ENCODE data around the gene COL6A3.
A peak's percentile ranks its signal among the peaks of the same experiment; 100 is the strongest.
"Not testable (repeated sequence)": the region's sequence is repeated elsewhere in the genome, so short reads cannot be mapped to it uniquely, and the experiment has no call there.

The COL6A3 gene

DNA sequence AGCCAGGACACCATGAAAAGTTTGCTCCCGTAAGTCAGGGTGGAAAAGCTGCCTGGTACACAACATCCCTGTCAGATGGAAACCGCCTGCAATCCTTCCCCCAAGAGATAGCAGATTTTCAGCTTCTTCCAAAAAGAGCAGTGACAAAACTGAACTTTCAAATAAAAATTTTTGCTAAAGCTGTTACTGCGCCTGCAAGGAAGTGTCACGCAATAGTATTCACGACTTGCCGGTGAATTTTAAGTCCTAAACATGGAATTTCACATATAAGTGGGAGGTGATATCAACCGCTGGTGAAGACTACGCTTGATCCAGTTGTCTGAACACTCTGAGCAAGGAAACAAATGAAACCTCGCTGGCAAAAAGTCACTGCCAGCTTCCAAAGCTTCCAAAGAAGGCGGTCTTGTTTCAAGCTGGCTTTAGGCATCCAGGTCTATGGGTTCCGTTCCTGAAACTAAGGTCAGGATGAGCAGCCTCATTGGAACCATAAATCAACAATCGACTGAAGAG, 2.8 kb downstream of the COL6A3 start:
- Histone ChIP-seq H3K36me3 (ENCODE audit: insufficient read depth, low read length) (no peaks in the 10 kb centered on the region), H3K27ac (ENCODE audit: low read depth, low read length) (peak overlapping the region; percentile 94), H3K9ac (ENCODE audit: low read length) (peak overlapping the region; percentile 93), H3K4me3 (ENCODE audit: low read depth in 1 of 2, low read length in 2 of 2) (peak overlapping the region; percentile 75 to 94), H3K27me3 (ENCODE audit: control insufficient read depth in 1 of 2, insufficient read depth in 2 of 2, low read length in 2 of 2) (no peaks in the 10 kb centered on the region), H3K9me3 (ENCODE audit: low read length) (no peaks in the 10 kb centered on the region), H3K4me1 (ENCODE audit: insufficient read depth, low read length) (peaks cover 29% of the 10 kb centered on the region)

DNA sequence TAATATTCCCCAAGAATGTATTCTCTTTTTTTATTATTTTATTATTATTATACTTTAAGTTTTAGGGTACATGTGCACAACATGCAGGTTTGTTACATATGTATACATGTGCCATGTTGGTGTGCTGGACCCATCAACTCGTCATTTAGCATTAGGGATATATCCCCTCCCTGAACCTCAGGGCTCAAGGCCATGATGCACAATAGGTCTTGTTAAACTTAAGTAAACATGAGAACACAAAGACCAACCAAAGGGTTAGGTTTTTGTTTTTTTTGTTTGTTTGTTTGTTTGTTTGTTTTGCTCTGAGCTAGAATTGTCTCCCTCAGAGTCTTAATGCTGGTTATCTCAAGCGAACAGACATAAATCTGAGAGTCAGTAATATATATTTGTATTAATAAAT, 4.7 kb downstream of the COL6A3 start:
- H3K9ac ChIP-seq (ENCODE audit: low read length); H3K36me3 ChIP-seq (ENCODE audit: insufficient read depth, low read length); H3K27me3 ChIP-seq (ENCODE audit: control insufficient read depth in 1 of 2, insufficient read depth in 2 of 2, low read length in 2 of 2); H3K9me3 ChIP-seq (ENCODE audit: low read length): not testable (repeated sequence)
- Histone ChIP-seq H3K4me3 (ENCODE audit: low read depth in 1 of 2, low read length in 2 of 2) (peak overlapping the region in 1 of 2 donors; percentile 94), H3K4me1 (ENCODE audit: insufficient read depth, low read length) (peaks cover 42% of the 10 kb centered on the region), H3K27ac (ENCODE audit: low read depth, low read length) (peak overlapping the region; percentile 94)

DNA sequence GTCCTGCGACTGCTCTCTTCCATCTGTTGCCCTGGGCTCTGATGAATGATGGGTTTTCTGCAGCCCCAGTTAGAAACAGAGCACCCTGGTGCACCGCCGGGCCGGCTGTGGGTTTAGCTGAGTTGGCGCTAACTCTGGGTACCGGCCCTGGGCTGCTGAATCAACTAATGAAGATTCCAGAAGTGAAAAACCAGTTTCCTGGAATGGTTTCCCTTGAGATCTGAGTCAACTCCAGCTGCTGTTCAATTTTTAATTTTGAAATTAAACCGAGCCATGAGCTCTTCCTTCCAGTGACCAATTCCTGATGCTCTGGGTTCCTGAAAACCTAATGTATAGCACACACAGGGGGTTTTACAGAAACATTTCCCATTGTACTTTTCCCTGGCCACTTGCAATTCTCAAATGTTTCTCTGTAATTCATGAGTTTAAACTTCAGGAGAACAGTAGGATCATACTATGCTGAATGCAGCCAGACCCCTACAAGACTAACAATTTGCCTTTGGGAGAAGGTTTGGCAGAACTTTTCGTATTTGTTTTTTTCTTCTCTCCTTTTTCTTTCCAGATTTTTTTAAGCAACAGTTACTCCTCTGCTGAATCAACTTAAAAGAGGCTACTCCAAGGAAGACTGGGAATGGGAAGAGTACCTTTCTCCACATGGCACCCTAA, 5.5 kb downstream of the COL6A3 start:
- Histone ChIP-seq H3K4me3 (ENCODE audit: low read depth in 1 of 2, low read length in 2 of 2) (peak overlapping the region in 1 of 2 donors; percentile 36), H3K27ac (ENCODE audit: low read depth, low read length) (peak overlapping the region; percentile 25)

DNA sequence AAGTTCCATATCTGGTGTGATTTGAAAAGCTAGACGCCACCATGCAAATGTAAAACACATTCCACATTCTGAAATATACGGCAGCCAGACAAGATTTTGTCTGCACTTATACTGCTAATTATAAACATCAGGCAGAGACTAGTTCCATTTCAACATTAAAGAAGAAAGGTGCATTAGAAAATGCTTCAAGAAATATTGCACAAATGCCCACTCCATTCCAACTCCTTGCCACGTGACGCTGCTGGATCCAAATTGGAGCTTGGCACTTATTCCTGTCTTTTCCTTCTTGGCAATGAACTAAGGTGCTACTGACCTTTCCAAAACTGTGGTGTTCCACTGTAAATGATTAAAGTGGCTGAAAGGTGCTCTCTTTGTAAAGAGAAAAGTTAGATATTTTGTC, 6.3 kb downstream of the COL6A3 start:
- peak overlapping the region in 1 of 2 donors; percentile 36 for H3K4me3 ChIP-seq (ENCODE audit: low read depth in 1 of 2, low read length in 2 of 2)
- H3K27ac ChIP-seq (ENCODE audit: low read depth, low read length), result peak overlapping the region; percentile 25
- no peaks in the 10 kb centered on the region for H3K9me3 ChIP-seq (ENCODE audit: low read length)
- no peaks in the 10 kb centered on the region for H3K36me3 ChIP-seq (ENCODE audit: insufficient read depth, low read length)
- peaks cover 56% of the 10 kb centered on the region for H3K4me1 ChIP-seq (ENCODE audit: insufficient read depth, low read length)
- H3K9ac ChIP-seq (ENCODE audit: low read length), result no peak overlapping the region
- H3K27me3 ChIP-seq (ENCODE audit: control insufficient read depth in 1 of 2, insufficient read depth in 2 of 2, low read length in 2 of 2), result no peaks in the 10 kb centered on the region

More for the DNA sequence above, 5.5 kb downstream of the COL6A3 start:
- Histone ChIP-seq H3K27me3 (ENCODE audit: control insufficient read depth in 1 of 2, insufficient read depth in 2 of 2, low read length in 2 of 2) (no peaks in the 10 kb centered on the region), H3K4me1 (ENCODE audit: insufficient read depth, low read length) (peaks cover 48% of the 10 kb centered on the region), H3K36me3 (ENCODE audit: insufficient read depth, low read length) (no peaks in the 10 kb centered on the region), H3K9me3 (ENCODE audit: low read length) (no peaks in the 10 kb centered on the region), H3K9ac (ENCODE audit: low read length) (peak overlapping the region; percentile 37)

DNA sequence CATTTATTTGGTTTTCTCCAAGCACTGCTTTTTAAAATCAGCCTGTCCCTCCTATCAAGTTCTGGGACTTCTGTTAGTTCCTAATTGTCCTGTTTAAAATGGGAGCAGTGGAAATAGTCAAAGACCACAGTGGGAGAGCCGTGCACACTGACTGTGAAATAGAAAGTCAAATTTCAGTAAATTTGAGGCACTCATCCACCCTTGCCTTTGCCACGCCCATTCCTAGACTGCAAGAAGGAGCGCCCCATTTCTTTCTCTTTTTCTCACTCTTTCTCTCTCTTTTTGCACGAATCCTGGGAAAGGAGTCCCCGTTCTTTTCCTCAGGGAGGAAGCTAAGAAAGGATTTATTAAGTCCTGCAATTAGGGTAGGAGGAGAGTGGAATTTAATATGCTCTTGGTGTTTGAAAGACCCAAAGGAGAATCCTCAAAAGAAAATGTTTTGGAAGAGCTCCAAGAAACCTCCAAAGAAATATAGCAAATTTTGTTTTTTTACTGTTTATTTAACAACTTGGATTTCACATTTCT, 7.5 kb downstream of the COL6A3 start:
- Histone ChIP-seq H3K4me1 (ENCODE audit: insufficient read depth, low read length) (peaks cover 68% of the 10 kb centered on the region), H3K4me3 (ENCODE audit: low read depth in 1 of 2, low read length in 2 of 2) (peak overlapping the region in 1 of 2 donors; percentile 19), H3K9ac (ENCODE audit: low read length) (no peak overlapping the region), H3K36me3 (ENCODE audit: insufficient read depth, low read length) (no peaks in the 10 kb centered on the region), H3K27ac (ENCODE audit: low read depth, low read length) (peak overlapping the region; percentile 55), H3K27me3 (ENCODE audit: control insufficient read depth in 1 of 2, insufficient read depth in 2 of 2, low read length in 2 of 2) (no peaks in the 10 kb centered on the region), H3K9me3 (ENCODE audit: low read length) (no peaks in the 10 kb centered on the region)

DNA sequence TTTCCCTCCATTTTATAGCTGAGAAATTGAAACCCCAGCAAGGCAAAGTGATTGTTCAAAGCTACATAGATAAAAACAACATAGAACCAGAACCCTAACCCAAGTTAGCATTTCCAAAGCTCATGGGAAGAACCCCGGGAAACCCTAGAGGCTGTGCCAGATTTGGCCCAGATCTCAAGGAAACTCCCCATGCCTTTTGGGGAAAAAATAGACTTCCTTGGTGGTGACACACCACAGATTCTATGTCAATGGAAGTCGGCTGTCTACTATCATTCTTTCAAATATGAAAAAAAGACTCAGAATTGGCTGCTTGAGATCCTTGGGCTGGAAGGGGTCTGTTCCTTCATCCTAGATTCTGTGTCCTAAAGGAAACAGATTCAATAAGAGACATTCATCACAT, 8.4 kb downstream of the COL6A3 start:
- no peaks in the 10 kb centered on the region for H3K9me3 ChIP-seq (ENCODE audit: low read length)
- H3K36me3 ChIP-seq (ENCODE audit: insufficient read depth, low read length), result no peaks in the 10 kb centered on the region
- peaks cover 76% of the 10 kb centered on the region for H3K4me1 ChIP-seq (ENCODE audit: insufficient read depth, low read length)
- H3K9ac ChIP-seq (ENCODE audit: low read length), result no peak overlapping the region
- H3K4me3 ChIP-seq (ENCODE audit: low read depth in 1 of 2, low read length in 2 of 2), result peak overlapping the region in 1 of 2 donors; percentile 19
- H3K27me3 ChIP-seq (ENCODE audit: control insufficient read depth in 1 of 2, insufficient read depth in 2 of 2, low read length in 2 of 2), result no peaks in the 10 kb centered on the region
- H3K27ac ChIP-seq (ENCODE audit: low read depth, low read length), result peak overlapping the region; percentile 55

DNA sequence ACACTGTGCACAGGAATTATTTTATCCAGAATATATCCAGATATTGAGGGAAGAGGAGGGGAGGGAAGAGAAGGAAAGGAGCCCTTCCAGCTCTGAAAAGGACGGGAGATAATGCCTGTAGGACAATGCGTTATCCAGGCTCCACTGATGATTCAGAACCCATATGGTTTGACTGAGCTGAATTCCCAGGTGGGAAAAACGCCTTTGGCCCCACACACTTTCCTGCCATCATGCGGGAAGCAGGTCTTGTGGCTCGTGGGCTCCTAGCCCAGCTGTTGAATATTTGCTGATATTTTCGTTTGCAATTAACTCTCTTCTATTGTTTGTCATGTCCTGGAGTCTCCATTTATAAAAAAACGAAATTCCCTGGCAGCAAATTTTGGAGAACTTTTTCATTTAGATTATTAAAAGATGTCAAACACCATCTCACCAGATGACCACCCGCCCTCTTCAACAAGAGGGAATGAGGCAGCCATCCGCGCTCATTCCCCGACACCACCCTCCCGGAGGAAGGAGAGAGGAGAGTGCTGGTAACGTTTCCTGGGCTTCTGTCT, 8.9 kb downstream of the COL6A3 start:
- H3K27ac ChIP-seq (ENCODE audit: low read depth, low read length), result peak overlapping the region; percentile 55

DNA sequence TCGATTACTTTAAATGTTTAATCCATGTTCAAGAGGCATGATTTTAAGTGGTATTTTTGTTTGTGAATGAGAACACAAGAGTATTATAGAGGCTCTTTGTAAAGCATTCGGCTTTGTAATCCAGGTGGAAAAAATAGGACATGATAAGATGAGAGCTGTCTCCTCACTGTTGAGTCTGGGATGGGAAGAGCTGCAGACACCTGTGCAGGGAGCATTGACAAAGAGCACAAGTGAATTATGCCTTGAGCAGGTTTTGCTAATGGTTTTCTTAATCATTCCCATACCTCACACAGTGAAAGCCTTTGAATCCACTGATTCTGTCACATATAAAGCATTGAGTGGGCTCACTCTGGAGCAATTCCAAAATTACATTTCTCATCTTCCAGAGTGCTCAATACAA, 9.6 kb downstream of the COL6A3 start:
- no peaks in the 10 kb centered on the region for H3K9me3 ChIP-seq (ENCODE audit: low read length)
- no peak overlapping the region for H3K4me3 ChIP-seq (ENCODE audit: low read depth in 1 of 2, low read length in 2 of 2)
- H3K36me3 ChIP-seq (ENCODE audit: insufficient read depth, low read length), result peaks cover 4% of the 10 kb centered on the region
- peaks cover 88% of the 10 kb centered on the region for H3K4me1 ChIP-seq (ENCODE audit: insufficient read depth, low read length)
- no peak overlapping the region for H3K9ac ChIP-seq (ENCODE audit: low read length)
- no peak overlapping the region for H3K27ac ChIP-seq (ENCODE audit: low read depth, low read length)
- H3K27me3 ChIP-seq (ENCODE audit: control insufficient read depth in 1 of 2, insufficient read depth in 2 of 2, low read length in 2 of 2), result no peaks in the 10 kb centered on the region

More for the DNA sequence above, 8.9 kb downstream of the COL6A3 start:
- Histone ChIP-seq H3K27me3 (ENCODE audit: control insufficient read depth in 1 of 2, insufficient read depth in 2 of 2, low read length in 2 of 2) (no peaks in the 10 kb centered on the region), H3K4me1 (ENCODE audit: insufficient read depth, low read length) (peaks cover 82% of the 10 kb centered on the region), H3K9ac (ENCODE audit: low read length) (no peak overlapping the region), H3K36me3 (ENCODE audit: insufficient read depth, low read length) (no peaks in the 10 kb centered on the region), H3K9me3 (ENCODE audit: low read length) (no peaks in the 10 kb centered on the region), H3K4me3 (ENCODE audit: low read depth in 1 of 2, low read length in 2 of 2) (peak overlapping the region in 1 of 2 donors; percentile 19)

DNA sequence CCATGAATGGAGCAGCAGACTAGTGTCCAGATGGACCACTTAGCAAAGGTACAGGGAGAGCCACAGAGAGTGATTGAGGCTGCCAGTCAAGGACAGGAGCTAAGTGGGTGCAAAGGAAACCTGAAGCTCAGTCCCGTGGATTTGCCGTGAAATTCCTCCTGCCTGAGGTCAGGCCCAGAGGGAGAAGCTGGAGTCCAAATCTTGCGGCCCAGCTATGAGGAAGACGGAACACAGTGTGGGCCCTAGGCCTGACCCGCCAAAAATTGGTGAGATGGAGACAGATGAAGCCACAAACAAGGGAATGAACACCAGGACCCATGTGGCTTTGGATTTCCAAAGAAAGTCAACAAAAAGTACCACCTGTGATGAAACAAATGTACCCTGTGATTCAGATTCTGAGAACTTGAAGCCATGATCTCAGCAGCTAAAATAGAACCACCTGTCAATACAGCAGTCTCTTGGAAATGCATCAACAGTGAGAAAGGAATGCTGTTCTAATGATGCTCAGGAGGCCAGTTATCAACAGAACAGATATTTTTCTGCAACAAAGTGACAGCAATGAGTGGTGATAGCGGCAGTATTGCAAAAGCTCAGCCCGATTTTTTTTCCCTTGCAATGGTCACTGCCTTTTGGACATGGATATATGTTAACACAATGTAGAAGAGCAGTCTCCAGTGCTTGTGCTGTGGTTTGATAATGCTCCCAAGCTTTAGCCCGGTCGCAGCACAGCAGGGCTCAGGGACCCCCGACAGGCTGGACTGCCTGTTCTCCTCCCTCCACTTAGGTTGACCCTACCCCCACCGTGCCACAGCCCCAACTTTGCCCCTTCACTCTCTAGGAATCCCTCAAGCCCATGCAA, 10.7 kb downstream of the COL6A3 start:
- Histone ChIP-seq H3K9me3 (ENCODE audit: low read length) (no peaks in the 10 kb centered on the region), H3K36me3 (ENCODE audit: insufficient read depth, low read length) (peaks cover 7% of the 10 kb centered on the region), H3K4me3 (ENCODE audit: low read depth in 1 of 2, low read length in 2 of 2) (peak overlapping the region in 1 of 2 donors; percentile 30), H3K27ac (ENCODE audit: low read depth, low read length) (no peak overlapping the region), H3K27me3 (ENCODE audit: control insufficient read depth in 1 of 2, insufficient read depth in 2 of 2, low read length in 2 of 2) (no peaks in the 10 kb centered on the region), H3K9ac (ENCODE audit: low read length) (no peak overlapping the region), H3K4me1 (ENCODE audit: insufficient read depth, low read length) (peaks cover 92% of the 10 kb centered on the region)

DNA sequence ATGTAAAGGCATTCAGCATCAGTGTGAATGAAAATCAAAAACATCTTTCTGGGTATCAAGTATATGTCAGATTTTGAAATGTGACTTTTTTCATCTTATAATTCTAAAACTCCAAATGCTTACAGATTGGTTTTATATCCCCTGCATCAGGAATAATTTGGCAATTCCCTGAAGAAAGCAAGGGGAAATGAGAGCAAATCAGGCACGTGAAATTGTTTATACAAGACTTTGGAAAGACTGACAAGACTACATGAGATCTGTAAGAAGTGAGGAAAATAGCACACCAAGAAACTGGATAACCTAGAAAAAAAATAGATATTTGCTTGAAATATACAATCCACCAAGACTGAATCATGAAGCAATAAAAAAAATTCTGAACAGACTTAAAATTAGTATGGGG, 13.8 kb downstream of the COL6A3 start:
- peaks cover 80% of the 10 kb centered on the region for H3K4me1 ChIP-seq (ENCODE audit: insufficient read depth, low read length)

DNA sequence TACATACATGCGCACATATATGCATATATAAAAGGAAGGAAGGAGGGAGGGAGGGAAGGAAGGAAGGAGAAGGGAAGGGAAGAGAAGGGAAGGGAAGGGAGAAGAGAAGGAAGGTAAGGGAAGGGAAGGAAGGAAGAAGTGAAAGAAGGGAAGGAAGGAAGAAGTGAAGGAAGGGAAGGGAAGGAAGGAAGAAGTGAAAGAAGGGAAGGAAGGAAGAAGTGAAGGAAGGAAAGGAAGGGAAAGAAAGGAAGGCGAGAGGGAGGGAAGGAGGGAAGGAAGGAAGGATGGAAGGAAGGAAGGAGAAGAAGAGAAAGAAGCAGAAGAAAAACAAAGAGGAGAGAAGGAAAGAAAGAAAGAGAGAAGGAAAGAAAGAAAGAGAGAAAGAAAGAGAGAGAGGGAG, 16.9 kb downstream of the COL6A3 start:
- Histone ChIP-seq H3K36me3 (ENCODE audit: insufficient read depth, low read length) (peaks cover 50% of the 10 kb centered on the region), H3K27ac (ENCODE audit: low read depth, low read length) (no peak overlapping the region), H3K9me3 (ENCODE audit: low read length) (no peaks in the 10 kb centered on the region), H3K4me1 (ENCODE audit: insufficient read depth, low read length) (peaks cover 77% of the 10 kb centered on the region), H3K27me3 (ENCODE audit: control insufficient read depth in 1 of 2, insufficient read depth in 2 of 2, low read length in 2 of 2) (no peaks in the 10 kb centered on the region), H3K9ac (ENCODE audit: low read length) (no peak overlapping the region), H3K4me3 (ENCODE audit: low read depth in 1 of 2, low read length in 2 of 2) (no peak overlapping the region)

More for the DNA sequence above, 13.8 kb downstream of the COL6A3 start:
- Histone ChIP-seq H3K27ac (ENCODE audit: low read depth, low read length) (no peak overlapping the region), H3K9me3 (ENCODE audit: low read length) (no peaks in the 10 kb centered on the region), H3K4me3 (ENCODE audit: low read depth in 1 of 2, low read length in 2 of 2) (no peak overlapping the region), H3K36me3 (ENCODE audit: insufficient read depth, low read length) (peaks cover 20% of the 10 kb centered on the region), H3K9ac (ENCODE audit: low read length) (no peak overlapping the region), H3K27me3 (ENCODE audit: control insufficient read depth in 1 of 2, insufficient read depth in 2 of 2, low read length in 2 of 2) (no peaks in the 10 kb centered on the region)

All from muscle layer of colon (tissue), 2 donors.